Body of pancreas (tissue), 4 donors: ENCODE results near the gene LDAH.

Source experiments
- CTCF ChIP-seq, 7 experiments: fragments of 450-650 bp in 4 of 7; fragments of 200-600 bp in 3 of 7; sonication (generic) in 3 of 7; IDR thresholded peaks; one replicate each; pipeline ENCODE4 v1.5.1; 2016 to 2019; ENCODE audit warnings: antibody characterized with exemption in 7 of 7
- POLR2A ChIP-seq, 3 donors: fragments of 450-650 bp; IDR thresholded peaks; one replicate each; pipeline ENCODE4 v1.6.1; 2016; ENCODE audit warnings: antibody characterized with exemption in 3 of 3, mild to moderate bottlenecking in 2 of 3

- no peak for TF ChIP-seq CTCF (IDR thresholded peaks at IDR 0.05)
- TF ChIP-seq POLR2A (IDR thresholded peaks at IDR 0.05), result no peak
These were observed 123.8 kb downstream of the LDAH start for GRCh38 chr2:20698916-20699613.
